Measurements from ENCODE around the gene AHR. TPM values are rescaled to one million over a fixed set of nuclear protein-coding genes. Genes with fewer than 3 reads are reported as not detected.

The AHR gene
- total and polyA plus RNA-seq, 2 donors (not counting 1 experiment from before 2014, with no cell fraction given), result 4.8 to 11.2 TPM

- H3K9me3 Mint-ChIP-seq (ENCODE audit: insufficient read depth), result peaks cover 2% of the 10 kb centered on the region
- Histone ChIP-seq H4K20me1 (ENCODE audit: control insufficient read depth, insufficient read depth, low read length, poor library complexity, severe bottlenecking) (no peaks in the 10 kb centered on the region), H3K4me1 (ENCODE audit: control insufficient read depth in 2 of 2, insufficient read depth in 2 of 2, low read length in 2 of 2) (peaks cover 0 to 5% of the 10 kb centered on the region in 2 donors)
Measured at GRCh38 chr7:17355050-17355449, 56.6 kb downstream of the AHR start.

GRCh38 chr7:17357952-17358351 is 59.5 kb downstream of the AHR start:
- H3K4me3 Mint-ChIP-seq, result no peak overlapping the region
- Histone ChIP-seq H2AFZ (ENCODE audit: insufficient read depth, low read depth, low read length, poor library complexity, severe bottlenecking) (no peak overlapping the region), H4K20me1 (ENCODE audit: control insufficient read depth, insufficient read depth, low read length, poor library complexity, severe bottlenecking) (no peaks in the 10 kb centered on the region), H3K4me3 (ENCODE audit: control extremely low read depth in 1 of 5, extremely low read depth in 1 of 5, insufficient read depth in 1 of 5, low read depth in 2 of 5, low read length in 4 of 5) (no peak overlapping the region), H3K27me3 (replicated peaks in 1 of 4; ENCODE audit: control extremely low read depth in 1 of 4, control insufficient read depth in 3 of 4, insufficient read depth in 4 of 4, low read length in 3 of 4) (no peaks in the 10 kb centered on the region), H3K9me3 (ENCODE audit: control extremely low read depth in 1 of 3, control insufficient read depth in 2 of 3, insufficient read depth in 1 of 3, low read length in 2 of 3) (peaks cover 0 to 6% (median 0%) of the 10 kb centered on the region in 3 donors), H3K36me3 (replicated peaks in 1 of 2; ENCODE audit: control extremely low read depth in 1 of 2, control insufficient read depth in 1 of 2, extremely low read depth in 1 of 2, insufficient read depth in 2 of 2, low read length in 1 of 2) (no peaks in the 10 kb centered on the region), H3K4me1 (ENCODE audit: control insufficient read depth in 2 of 2, insufficient read depth in 2 of 2, low read length in 2 of 2) (peaks cover 0 to 5% of the 10 kb centered on the region in 2 donors), H3K4me2 (replicated peaks; ENCODE audit: low read depth, low read length, poor library complexity, severe bottlenecking) (no peak overlapping the region), H3K9ac (ENCODE audit: low read length) (no peak overlapping the region), H3K79me2 (ENCODE audit: control insufficient read depth, insufficient read depth, low read length) (no peaks in the 10 kb centered on the region), H3K27ac (ENCODE audit: low read length in 2 of 2) (no peak overlapping the region)
- H3K9me3 Mint-ChIP-seq (ENCODE audit: insufficient read depth), result peaks cover 3% of the 10 kb centered on the region
- DNase-seq (no peak), ATAC-seq (ENCODE audit: low read depth) (no peak)
- ChIA-PET CTCF (no interaction called here), POLR2A (no interaction called here)
- H3K27ac Mint-ChIP-seq, result no peak overlapping the region
- no peaks in the 10 kb centered on the region for H3K27me3 Mint-ChIP-seq
- TF ChIP-seq EZH2 (IDR thresholded peaks at IDR 0.05; ENCODE audit: borderline replicate concordance, insufficient read depth, low read depth, low read length, poor library complexity, severe bottlenecking) (no peak), CTCF (IDR thresholded peaks at IDR 0.05) (no peak)
- no CpG with 5 or more reads among the region's 2 CpGs for WGBS (ENCODE audit: insufficient coverage)
- no peaks in the 10 kb centered on the region for H3K4me1 Mint-ChIP-seq
- intact Hi-C loops (cut with micrococcal nuclease), result no loop called here

More at GRCh38 chr7:17355050-17355449, 56.6 kb downstream of the AHR start:
- Histone ChIP-seq H3K4me2 (replicated peaks; ENCODE audit: low read depth, low read length, poor library complexity, severe bottlenecking) (no peak overlapping the region), H3K27me3 (replicated peaks in 1 of 4; ENCODE audit: control extremely low read depth in 1 of 4, control insufficient read depth in 3 of 4, insufficient read depth in 4 of 4, low read length in 3 of 4) (no peaks in the 10 kb centered on the region), H3K9ac (ENCODE audit: low read length) (no peak overlapping the region), H3K4me3 (ENCODE audit: control extremely low read depth in 1 of 5, extremely low read depth in 1 of 5, insufficient read depth in 1 of 5, low read depth in 2 of 5, low read length in 4 of 5) (no peak overlapping the region), H2AFZ (ENCODE audit: insufficient read depth, low read depth, low read length, poor library complexity, severe bottlenecking) (no peak overlapping the region), H3K79me2 (ENCODE audit: control insufficient read depth, insufficient read depth, low read length) (no peaks in the 10 kb centered on the region), H3K9me3 (ENCODE audit: control extremely low read depth in 1 of 3, control insufficient read depth in 2 of 3, insufficient read depth in 1 of 3, low read length in 2 of 3) (no peaks in the 10 kb centered on the region), H3K36me3 (replicated peaks in 1 of 2; ENCODE audit: control extremely low read depth in 1 of 2, control insufficient read depth in 1 of 2, extremely low read depth in 1 of 2, insufficient read depth in 2 of 2, low read length in 1 of 2) (no peaks in the 10 kb centered on the region), H3K27ac (ENCODE audit: low read length in 2 of 2) (no peak overlapping the region)
- intact Hi-C loops (cut with micrococcal nuclease), result no loop called here
- H3K27ac Mint-ChIP-seq, result no peak overlapping the region
- peaks cover 13% of the 10 kb centered on the region for H3K4me1 Mint-ChIP-seq
- ChIA-PET POLR2A (no interaction called here), CTCF (no interaction called here)
- TF ChIP-seq EZH2 (IDR thresholded peaks at IDR 0.05; ENCODE audit: borderline replicate concordance, insufficient read depth, low read depth, low read length, poor library complexity, severe bottlenecking) (no peak), CTCF (IDR thresholded peaks at IDR 0.05) (no peak)
- DNase-seq (no peak), ATAC-seq (ENCODE audit: low read depth) (no peak)
- no peak overlapping the region for H3K4me3 Mint-ChIP-seq
- H3K27me3 Mint-ChIP-seq, result no peaks in the 10 kb centered on the region
